Retina (tissue), 1 donor: ENCODE results near the gene SP2.
A peak's percentile ranks its signal among the peaks of the same experiment; 100 is the strongest.

Source experiments
- DNase-seq: peaks from one replicate; pipeline ENCODE4 v3.0.0-alpha.2; 2016

The SP2 gene

DNA sequence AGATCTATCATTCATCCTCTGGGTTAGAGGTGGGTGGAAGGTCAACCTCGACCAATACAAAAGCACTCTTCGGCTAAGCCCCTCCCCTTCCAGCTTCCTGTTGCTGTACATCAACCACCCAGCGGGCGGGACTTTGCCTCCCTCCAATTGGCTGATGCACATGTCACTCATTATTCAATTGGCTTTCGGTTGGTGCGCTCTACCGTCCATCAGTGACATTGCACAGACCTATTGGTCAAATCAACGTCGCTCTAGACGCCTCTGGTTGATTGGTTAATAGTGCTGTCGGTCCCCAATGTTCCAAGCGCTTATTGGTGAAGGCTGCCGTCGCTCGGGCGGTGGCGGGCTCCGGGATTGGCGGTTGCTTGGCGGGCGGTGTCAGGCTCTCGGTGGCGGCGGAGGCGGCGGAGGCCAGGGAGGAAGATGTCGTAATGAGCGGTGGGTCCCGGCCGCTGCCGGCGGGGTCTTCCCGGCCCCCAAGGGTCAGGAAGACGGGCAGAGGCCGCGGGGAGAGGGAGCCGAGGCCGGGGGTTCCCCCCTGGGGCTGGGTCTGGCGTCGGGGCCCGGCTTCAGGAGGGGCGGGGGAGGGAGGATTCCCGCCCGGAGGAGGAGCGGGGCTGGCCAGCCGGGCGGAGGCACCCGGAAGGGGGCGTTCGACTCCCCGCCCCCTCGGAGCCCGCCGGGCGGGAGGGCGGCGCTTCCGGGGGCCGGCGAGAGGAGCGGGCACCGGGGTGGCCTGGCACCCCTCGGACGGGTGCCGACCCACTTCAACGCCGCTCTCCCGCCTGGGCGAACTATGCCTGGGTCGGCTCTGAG, at the start of gene SP2:
SP2 (plus strand) TSS at position 381 of the 816 bp plus-strand sequence; CDS start at position 432, 51 bp downstream.
- peak; percentile 100 for DNase-seq

DNA sequence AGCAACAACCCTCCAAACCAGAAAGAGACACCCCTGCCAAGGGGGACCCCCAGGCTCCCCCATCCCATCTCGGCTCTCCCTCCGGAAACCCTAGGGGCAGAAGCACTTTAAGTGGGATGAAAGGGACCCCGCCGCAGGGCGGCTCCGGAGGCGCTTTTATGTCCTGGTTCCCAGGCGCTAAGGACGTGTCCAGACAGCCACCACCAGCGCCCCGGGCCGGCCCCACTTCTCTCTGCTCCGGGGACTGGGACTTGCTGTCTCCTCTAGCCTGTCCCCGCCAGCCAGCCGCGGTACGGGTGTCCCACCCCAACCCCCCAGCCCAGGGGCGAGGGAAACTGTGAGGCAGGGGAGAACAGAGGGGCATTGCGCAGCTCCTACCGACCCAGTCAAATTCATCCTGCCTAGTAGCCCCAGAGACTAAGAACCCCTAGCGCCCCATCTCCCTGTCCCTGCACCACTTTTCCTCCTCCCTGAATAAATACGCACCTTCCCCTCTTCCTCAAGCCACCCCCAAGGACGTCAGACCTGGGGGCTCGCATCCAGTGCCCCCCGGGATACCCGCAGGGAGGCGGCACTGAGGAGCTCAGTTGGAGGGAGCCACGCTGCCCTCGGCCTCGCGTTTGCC, 49.2 kb upstream of the SP2 start:
- peak; percentile 60 for DNase-seq

DNA sequence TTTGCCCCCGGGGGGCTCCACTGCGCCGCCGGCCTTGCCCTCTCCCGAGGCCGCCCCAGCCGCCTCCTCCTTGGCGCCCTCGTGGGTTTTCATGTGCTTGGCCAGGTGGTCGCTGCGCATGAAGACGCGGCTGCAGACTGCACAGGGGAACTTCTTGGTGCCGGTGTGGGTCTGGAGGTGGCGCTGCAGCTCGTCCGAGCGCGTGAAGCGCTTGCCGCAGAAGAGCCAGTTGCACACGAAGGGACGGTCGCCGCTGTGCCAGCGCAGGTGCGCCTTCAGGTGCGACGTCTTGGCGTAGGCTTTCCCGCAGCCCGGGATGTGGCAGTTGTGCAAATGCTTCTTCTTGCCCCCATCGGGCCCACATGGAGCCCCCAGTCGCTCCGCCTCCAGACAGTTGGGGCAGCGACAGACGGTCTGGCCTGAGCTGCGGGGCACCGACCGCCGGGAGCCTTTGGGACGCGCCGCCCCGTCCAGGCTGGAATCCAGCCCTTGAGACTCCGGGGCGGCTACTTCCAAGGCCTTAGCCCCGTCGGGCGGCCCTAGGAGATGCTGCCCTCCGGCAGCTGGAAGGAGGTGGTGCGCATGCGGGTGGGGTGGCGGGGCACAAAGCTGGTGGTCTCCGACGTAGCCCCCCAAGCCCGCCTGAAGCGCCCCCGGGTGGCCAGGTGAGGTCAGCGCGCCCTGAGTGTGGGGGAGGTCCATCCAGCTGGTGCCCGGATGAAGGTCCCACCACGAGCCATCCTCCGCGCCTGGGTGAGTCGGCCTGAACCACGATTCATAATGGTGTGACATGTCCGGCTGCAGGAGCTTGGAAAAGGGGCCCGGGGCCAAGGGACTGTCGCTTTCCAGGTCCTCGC, 48.5 kb upstream of the SP2 start:
- peak; percentile 57 for DNase-seq

DNA sequence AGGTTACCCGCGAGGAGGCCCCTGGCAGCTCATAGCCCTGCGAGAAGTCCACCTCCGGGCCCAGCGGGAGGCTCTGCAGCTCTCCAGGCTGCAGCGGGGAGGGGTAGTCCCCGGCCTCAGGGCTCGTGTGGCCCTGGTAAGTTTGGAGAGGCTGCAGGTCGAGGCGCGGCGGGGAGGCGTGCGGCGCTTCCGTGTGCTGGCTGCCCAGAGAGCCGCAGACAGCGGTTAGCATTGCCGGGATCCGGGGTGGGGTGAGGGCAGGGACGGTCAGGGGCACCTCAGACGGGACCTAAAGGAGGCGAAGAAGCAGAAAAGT, 47.9 kb upstream of the SP2 start:
- no peak for DNase-seq

DNA sequence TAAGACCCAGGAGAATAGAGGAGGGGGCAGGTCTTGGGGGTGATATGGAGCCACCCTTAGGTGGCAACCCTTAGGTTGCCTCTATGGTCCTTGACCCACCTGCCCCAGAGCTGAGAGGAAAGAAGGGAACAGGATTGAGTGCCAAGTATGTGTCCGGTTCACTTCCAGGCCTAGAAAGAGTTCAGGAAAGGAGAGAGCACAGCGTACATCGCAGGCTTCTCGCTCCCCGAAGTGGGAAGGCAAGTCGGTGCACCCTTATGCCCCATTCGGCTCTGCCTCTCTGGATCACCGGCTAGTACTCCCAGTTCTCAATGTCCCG, 45.7 kb upstream of the SP2 start:
- DNase-seq = no peak

DNA sequence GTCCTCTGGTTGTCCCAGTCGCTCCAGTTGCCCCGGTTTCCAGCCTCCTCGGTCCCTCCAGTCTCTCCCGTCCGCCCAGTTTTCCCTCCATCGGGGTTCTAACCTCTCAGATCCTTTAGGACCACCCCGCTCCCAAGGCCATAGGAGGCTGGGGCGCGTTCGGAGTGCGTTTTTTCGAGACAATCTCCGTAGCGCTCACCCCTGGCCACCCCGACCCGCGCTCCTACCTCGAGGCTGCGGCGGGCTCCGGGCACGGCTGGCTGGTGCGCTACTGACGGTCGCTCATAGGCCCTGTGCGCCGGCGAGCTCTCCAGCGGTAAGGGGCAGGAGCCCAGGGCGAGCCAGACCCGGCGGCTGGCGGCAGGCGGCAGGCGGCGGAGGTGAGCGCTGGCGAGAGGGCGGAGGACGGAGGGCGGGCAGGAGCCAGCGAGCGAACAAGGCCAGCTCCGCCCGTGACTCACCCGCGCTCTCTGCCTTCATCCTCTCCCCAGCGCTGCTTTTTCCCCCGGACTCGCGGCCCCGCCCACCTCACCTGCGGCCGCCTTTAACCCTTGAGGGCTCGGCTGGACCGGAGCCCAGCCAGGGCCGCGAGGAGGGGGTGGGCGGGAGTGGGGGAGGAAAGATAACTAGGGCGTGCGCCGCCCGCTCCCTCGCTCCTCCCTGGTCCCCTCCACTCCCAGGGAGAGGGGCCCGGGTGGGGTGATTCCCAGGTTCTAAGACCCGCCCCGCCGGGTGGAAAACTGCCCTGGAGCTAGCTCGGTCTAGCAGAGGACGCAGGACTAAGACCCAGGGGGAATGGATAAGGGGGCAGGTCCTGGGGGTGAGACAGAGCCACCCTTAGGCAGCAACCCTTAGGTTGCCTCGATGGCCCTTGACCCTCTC, 45.1 kb upstream of the SP2 start, which contains the start of gene SP6:
SP6 (minus strand) TSS at position 472 of the 882 bp plus-strand sequence. CDS start 2,734 bp downstream, outside the sequence.
- DNase-seq = peak; percentile 79

DNA sequence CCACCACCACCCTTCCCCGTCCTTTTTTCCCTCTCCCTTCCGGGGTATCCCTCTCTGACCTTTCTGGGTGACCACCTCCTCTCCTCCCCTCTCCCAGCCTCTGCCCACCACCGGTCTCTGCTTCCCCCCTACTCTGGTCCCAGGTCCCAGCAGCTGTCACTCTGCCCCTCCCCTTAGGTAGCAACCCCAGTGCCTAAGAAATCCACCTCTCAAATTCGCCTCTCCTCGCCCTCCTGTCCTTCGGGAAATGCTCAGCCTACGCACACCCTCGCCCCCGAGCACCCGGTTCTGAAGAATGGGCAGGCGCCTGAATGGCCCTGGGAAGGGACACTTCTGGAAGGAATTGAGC, 44.3 kb upstream of the SP2 start:
- no peak for DNase-seq

DNA sequence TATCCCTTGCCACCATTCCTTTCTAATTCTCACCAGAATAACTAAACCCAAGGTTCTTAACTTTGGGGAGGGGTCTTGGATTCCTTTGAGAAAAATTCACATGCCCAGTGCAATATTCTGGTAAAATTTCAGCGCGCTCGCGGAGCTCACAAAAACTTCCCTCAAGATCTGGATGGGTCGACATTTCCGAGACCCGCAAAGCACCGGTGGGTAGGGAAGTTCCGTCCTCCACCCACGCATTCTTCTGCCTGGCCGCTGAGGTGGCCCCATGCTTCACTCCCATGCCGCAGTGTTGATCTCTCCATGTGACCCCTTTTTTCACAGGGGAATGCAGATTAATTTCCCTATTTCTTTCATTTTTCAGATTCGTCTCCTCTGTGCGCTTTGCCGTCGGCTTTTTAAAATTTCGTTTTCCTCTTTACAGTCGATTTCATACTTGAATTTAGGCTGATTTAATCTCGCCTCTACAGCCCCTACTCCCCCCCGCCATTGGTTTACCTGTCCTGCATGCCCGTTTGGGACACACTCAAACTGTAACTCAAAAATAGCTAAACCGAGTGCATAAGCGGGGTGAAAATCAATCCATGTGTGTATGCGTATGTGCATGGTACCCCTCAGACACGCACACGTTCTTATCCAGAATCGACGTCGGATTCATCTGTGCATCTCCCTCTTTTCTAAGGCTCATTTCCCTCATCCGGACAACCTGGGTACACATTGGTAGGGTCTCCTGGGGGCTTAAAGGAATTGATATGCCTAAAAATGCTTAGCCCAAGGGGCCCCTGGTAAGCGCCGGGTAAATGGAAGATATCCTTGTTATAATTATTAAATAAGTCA, 43.7 kb upstream of the SP2 start:
- peak; percentile 69 for DNase-seq

DNA sequence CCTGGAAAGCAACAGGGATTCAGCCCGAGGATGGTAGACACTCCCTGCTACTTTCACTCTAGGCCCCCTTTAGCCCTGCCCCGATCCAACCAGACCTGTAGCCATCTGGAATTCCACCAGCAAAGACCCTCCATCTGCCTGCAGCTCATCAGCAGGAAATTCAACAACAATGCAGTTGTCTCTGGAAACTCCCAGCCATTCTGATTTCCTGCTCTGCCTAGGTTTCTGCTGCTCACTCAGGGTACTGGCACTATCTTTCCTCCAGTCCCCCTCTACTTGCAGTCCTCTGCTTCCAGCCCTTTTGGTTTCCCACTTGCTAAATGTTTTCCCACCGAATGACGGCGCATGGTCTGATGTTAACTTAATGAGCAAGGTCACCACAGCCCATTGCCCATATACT, 42.4 kb upstream of the SP2 start:
- no peak for DNase-seq

DNA sequence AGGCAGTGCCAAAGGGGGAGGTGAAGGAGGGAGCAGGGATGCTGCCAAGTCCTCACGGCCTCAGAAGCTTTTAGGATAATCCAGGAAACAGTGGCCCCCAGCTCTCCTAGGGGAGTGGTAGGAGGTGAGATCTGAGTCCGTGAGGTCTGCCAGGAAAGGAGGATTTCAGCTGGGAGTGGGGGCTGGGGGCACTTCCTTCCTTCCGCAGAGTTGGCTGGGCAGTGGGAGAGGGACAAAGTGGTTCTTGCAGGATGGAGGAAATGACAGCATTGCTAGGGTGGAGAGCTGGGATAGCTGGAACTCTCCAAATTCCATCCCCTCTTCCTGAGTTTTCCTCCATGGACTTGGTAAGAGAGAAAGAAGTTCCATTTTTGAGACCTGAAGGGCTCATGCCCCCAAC, 40.3 kb upstream of the SP2 start:
- DNase-seq = no peak

DNA sequence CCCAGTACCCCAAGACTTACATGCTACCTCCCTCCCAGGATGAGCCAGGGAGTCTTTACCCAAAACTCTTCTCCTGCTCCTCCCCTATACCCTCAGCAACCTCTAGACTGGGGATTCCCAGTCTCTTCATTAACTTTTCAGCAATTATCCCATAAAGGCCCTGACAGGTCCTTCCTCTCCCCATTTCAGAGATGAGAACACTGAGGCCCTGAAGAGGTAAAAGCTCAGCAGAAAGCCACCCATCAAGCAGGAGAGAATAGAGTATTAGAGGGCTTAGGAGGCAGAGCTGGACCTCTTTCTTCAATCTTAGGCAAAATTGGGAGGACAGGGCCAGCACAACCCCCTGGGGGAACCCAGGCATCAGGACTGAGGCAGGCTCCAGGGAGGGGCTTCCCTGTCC, 39.2 kb upstream of the SP2 start:
- no peak for DNase-seq

DNA sequence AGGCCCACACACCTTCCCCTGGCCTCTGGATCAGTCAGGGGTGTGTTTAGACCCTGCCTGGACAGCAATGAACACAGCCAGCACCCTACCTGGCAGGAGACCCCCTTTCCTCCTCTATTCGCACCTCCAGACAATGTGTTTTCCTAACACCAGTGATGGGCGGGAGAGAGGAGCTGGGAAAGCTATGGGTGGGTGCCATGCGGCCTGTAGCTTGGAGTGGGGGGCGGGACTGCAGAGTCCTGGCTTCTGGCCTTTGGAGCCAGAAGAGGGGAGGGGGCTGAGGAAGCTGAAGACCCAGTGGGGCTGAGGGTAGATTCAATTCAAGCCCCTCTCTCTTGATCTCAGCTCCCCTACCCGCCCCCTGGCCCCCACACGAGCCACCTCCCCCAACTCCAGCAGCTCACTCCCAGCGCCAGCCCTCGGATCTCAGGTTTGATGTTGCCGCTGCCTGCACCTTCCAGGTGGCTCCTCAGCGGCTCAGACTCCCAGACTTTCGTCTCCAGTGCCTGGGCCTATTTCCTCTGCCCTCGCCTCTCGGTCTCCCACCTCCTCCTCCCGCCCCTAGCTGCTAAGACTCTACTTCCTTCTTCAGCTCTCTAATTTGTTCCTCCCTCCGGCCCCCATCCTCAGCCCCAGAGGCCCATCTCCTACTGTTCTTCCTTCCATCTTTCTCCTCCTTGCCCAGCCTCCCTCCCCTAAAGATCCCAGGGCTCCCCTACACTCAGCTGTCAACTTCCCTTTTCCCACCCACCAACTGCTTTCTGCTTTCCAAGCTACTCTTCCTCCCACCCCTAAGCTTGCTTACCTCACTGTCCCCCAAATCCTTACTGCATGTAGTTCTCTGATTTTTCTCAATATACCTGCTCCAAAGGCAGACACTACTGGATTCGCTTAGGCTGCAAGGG, 38.2 kb upstream of the SP2 start:
- no peak for DNase-seq

DNA sequence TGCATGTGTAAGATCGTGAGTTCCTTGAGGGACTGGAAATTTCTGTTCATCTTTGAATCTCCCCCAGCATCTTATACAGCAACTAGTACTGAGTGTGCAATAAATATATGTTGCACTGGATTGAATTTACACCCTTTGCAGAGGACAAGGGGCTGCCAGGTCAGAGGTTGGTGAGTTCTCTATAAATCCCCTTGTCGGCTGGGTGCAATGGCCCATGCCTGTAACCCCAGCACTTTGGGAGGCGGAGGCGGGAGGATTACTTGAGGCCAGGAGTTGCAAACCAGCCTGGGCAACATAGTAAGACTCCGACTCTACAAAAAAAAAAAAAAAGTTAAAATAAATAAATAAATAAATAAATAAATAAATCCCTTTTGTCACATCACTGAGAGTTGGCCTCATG, 35.6 kb upstream of the SP2 start:
- DNase-seq = no peak

DNA sequence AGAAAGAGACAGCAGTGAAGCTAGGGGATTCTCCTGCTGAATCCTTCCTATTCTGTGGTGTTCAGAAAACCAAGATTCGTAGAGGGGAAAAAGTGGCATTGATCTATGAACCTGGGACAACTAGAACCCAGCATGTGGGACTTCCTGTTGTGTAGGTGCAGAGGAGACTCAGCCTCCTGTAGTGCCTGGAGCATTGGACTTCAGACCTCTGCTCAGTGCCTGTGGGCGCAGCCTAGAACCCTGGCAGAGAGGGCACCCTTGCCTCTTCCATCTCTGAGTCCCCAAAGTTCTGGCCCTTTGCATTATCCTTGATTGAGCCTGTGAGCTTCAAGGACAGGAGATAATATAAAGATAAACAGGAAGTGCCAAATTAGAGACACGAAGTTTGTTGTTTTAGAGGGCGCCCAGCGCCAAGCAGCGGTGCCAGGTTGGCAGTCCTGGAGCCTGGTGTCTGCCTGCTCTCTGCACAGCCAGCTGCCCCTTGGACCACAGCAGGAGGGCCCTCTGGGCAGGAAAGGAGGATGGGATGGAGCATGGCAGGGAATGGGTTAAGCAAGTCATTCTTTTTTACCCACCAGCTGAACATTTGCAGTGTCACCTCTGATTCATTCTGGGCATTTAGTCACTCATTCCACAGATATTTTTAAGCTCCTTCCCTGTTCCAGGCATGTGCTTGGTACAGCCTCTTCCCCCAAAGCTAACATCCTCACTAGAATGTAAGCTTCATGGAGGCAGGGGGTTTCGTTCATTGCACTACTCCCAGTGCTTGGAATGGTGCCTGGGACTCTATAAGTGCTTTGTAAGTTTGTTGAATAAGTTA, 33.2 kb upstream of the SP2 start:
- DNase-seq = no peak

DNA sequence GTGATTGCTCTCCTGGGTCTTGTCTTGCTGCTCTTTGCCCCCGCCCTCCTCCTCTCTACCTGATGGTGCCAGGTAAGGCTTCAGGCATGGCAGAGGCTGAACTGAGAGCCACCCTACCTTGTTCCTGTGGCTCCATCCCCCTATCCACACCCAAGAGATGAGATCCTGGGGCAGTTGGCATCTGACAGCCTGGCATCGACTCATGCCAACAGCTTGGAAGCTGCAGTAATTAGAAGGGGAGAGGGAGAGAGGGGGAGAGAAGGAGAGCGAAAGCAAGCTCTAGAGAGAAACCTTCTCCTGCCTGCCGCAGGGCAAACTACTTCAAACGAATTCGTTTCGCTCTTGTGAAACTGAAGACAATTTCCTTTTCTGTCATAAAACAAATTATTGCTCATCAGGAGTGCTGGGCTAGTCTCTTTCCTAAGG, 31.2 kb upstream of the SP2 start:
- no peak for DNase-seq

DNA sequence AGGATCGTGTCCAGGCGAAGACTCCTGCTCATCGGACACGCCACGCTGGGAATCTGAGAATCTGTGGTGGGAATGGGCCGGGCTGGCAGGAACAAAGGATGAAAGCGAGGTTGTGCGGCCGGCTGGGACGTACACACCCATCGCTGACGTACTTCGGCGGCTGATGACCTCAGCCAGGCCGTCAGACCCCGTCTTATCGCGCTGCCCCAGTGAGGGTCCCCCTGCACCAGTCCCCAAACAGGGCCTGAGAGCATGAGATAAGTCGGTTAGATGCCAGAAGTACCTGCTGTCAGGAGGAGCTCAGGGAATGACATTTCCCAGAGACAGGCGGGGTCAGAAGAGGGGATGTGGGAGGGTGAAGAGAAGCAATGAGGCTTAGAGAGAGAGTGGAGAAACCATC, 29.1 kb upstream of the SP2 start:
- no peak for DNase-seq

DNA sequence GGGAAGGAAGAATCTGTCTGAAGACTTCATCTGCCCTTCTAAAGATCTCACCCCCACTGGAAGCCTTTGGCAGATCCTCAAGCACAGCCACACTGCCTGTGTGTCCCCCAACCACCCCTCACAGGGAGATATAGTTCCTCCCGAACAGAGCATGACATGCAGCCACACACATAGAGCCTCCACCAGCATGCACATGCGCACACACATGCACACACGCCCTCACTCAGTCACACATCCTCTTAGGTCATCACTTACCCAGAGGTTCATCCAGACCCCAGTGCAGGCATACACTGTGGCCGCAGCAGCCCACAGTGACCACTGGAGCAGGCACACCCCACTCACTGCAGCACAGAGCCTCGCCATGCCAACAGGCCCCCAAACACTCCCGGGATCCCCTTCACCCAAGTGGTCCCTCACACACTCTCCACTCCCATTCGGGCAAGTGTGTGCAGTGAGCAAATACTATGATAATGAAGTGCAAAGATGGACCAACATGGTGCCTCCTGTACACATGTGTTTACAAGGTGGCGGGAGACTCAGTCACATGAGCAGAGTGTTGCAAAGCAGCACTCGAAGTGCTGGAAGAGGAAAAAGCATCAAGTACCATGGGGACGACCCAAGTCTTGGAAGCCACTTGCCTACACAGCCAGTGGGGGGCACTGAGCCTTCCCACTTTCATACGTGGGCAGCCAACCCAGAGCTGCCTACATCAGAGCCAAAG, 28.1 kb upstream of the SP2 start:
- DNase-seq = no peak

DNA sequence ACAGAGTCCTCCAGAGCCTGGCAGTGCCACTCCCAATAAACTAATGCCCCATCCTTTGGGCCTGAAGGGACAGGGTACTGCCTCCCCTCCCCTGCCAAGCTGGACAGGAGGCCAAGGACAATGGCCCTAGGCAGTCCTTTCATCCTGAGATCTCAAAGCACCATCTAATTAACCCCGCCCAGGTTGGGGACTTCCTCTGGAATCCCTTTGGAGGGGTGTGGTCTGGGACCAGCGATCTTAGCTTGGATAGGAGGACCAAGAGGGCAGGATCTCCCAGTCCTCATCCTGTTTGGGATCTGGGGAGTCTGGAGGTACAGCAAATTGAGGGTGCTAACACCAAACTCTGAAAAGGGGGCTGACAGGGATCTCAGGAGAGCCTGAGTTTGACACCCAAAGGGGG, 26.9 kb upstream of the SP2 start:
- DNase-seq = no peak

DNA sequence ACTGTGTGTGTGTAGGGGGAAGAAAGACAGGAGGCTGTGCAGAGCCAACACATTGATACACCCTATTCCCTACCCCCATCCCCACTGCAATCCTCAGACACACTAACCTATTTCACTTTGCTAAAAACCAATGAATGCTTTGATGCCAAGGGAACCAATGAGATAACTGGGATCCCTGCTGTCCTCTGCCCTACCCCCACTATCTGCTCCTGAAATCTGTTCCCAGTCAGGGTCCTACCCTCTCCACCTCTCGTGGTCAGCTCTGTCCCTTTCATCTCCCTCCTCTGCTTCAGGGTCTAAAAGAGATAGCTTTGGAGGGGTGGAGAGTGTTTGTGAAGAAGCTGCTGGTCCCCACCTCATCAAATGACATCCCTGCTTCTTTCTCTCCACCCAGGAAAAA, 26.0 kb upstream of the SP2 start:
- no peak for DNase-seq
